Endothelial cell of hepatic sinusoid (primary cell): Measurements from ENCODE around the gene MAGI1.

Experiments used
- in situ Hi-C: cut with HindIII; loops from 2 replicates; pipeline ENCODE4 v1.10.0; 2017; ENCODE audit warnings: low sequenced_read_pairs

Gene MAGI1

GRCh38 chr3:65701516-65701915 lies 337.2 kb downstream of the MAGI1 start:
- in situ Hi-C loops, result no loop called here

DNA sequence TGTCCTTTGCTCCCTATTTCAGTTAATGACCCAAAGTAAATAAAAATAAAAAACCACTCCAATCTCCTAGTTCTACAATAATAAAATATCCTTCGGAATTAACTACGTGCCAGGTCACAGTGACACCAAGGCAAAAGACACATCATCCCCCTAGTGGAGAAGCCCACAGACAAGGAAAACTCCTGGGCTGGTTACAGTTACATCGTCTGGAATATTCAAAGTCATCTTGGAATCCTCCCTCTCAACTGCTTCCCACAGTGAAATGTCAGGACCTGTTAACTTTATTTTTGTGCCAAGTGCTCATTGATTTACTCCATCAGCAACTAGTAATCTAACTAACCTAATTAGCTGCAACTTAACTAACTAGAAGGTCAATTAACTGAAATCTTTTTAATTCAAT lies 349.3 kb downstream of the MAGI1 start:
- in situ Hi-C loops, result no loop called here

GRCh38 chr3:65687741-65688140 lies 351.0 kb downstream of the MAGI1 start:
- in situ Hi-C loops, result no loop called here

- in situ Hi-C loops, result no loop called here
These were observed 353.0 kb downstream of the MAGI1 start for GRCh38 chr3:65685621-65686235.

DNA sequence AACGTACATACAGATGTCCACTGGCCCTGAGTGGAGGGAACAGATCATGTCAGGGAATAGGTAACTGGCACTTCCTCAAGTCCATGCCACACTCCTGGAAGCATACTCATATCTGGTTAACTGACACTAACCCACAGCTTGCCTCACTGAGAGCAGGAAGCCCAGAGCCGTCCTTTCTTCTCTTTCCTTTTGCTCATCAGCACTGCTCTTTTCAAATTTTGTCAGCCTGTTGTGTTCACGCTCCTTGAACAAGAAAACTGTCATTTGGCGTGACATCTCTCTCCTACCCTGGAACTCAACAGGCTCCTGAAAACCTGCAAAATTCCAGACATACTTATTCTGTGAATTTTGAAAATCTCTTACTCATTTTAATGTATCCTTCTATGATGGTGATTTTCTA lies 360.2 kb downstream of the MAGI1 start:
- in situ Hi-C loops, result no loop called here

GRCh38 chr3:65677486-65678010 lies 361.2 kb downstream of the MAGI1 start:
- in situ Hi-C loops, result no loop called here

GRCh38 chr3:65676580-65676979 lies 362.1 kb downstream of the MAGI1 start:
- in situ Hi-C loops, result no loop called here

DNA sequence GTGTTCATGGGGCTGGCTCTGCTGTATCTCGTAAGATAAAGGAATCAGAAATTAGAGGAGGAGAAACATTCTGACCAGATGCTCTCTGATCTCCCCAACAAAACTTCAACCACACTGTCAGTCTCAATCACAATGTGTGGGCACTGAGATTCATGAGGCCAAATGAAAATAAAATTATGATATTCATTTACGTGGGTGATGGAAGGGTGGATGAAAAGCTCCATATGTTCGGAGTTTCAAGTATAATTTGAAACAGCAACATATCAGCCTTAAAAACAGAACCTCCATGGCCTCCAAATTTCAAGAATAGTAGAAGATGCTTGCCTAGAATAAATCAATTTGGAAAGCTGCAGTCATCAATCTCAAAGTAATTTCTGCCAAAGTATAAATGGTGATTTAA lies 363.7 kb downstream of the MAGI1 start:
- in situ Hi-C loops, result no loop called here

- in situ Hi-C loops, result no loop called here
These were observed 364.5 kb downstream of the MAGI1 start for GRCh38 chr3:65674226-65674625.

DNA sequence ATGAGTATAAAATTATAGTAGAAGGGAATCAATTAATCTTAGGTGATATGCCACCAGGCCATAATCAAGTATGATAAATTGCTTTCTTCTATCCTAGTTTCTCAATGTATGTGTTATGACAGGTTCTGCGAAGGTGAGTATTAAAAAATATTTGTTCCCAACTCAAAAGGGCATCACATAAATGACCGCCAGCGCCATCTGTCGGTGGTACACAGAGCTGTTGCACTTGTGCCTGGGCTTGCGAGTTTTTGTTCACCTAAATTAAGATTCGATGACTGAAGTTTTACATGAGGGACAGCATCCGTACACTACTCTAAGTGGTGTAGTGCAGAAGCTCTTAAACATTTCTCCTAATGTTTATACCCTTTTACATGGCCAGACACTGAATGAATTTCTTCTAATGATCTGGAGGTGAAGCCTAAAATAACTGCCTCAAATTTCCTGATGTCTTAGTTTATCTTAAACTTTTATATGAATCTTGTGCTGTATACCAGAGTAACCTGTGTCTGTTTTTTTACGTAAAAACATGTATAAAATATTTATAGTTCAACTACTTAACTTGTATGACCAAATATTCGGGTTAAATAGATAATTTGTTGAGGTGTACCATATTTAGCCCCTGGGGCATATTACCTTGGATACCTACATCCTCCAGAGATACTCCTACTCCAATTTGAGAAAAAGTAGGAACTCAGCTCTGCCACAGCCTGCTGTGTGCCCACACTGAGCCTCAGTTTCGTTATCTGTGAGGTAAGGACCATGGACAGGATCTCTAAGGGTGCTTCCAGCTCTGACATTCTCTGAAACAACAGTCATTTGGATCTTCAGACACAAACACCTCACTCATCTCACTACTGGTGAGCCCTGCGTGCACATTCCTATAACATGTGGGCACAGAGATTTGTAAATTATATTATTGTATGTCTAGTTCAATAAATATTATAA lies 365.6 kb downstream of the MAGI1 start:
- in situ Hi-C loops, result no loop called here

DNA sequence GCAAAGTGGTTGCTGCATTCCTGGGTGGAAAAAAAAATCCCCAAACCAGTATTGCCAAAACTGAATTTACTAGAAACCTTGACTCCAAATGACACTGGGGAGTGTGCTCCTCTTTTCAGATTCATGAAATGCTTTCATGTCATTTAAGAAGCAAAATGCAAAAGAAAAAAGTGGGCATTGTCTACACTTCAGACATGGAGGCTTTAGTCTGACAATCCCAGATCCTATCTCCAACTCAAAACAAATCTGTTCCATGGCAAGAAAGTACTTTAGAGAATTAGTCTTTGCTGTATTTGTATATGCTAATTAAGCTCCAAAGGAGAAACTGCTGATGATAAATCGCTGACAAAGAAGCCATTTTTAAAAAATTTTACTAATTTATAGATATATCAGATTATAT lies 366.7 kb downstream of the MAGI1 start:
- in situ Hi-C loops, result no loop called here

DNA sequence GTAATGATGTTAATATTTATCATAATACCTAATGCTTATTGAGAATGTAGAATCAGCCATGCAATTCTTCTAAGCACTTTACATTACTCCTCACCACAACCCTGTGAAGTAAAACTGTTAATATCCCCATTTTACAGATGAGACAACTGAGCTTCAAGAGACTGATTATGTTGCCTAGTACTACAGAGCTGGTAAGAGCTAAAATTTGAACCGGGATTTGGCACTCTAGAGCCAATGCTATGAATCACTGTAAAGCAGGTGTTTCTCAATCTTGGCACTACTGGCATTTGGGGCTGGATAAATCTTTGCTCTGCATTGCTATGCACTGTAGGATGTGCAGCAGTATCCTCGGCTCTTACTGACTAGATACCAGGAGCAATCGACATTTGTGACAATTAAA lies 367.7 kb downstream of the MAGI1 start:
- in situ Hi-C loops, result no loop called here

DNA sequence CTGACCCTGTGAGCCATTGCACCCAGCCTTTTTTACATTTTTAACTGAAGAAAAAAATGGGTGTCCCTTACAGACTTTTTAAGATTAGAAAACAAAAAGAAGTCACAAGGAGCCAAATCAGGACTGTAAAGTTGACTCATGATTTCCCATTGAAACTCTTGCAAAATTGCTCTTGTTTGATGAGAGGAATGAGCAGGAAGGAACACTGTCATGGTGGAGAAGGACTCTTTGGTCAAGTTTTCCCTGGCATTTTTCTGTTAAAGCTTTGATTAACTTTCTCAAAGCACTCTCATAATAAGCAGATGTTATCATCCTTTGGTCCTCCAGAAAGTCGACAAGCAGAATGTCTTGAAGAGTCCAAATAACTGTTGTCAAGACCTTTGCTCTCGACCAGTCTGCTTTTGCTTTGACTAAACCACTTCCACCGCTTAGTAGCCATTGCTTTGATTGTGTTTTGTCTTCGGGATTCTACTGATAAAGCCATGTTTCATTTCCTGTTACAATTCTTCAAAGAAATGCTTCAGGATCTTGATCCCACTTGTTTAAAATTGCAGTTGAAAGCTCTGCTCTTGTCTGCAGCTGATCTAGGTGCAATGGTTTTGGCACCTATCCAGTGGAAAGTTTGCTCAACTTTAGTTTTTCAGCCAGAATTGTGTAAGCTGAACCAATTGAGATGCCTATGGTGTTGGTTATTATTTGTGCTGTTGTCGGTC lies 369.4 kb downstream of the MAGI1 start:
- in situ Hi-C loops, result no loop called here

- in situ Hi-C loops, result no loop called here
These were observed 370.8 kb downstream of the MAGI1 start for GRCh38 chr3:65667963-65668362.

DNA sequence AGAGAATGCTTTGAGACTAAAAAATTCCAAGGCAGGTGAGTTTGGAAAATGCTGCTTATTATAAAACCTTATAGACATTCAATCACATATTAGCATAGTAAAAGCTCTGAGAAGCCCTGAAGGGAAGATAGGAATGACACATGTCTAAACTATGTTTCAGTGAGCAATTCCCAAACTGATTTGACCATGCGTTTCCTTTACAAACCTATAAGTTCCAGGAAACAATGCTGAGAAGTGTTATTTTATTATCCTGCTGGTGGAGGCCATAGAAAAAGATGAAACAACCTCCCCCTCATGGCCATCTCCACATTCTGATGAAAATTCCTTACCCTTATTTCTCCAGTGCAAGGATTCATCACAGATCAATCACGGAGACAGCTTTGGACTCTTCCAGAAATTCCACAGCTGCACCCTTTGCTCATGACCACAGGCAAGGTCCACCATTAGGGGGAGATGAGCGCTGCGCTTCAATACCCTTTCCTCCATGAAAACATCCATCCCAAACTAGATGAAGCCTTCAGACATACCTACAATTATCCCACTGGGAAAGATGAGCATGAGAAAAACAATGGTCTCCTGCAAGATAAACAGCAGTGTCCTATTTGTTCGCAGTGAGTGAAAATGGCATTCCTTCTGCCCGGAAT lies 372.1 kb downstream of the MAGI1 start:
- in situ Hi-C loops, result no loop called here

DNA sequence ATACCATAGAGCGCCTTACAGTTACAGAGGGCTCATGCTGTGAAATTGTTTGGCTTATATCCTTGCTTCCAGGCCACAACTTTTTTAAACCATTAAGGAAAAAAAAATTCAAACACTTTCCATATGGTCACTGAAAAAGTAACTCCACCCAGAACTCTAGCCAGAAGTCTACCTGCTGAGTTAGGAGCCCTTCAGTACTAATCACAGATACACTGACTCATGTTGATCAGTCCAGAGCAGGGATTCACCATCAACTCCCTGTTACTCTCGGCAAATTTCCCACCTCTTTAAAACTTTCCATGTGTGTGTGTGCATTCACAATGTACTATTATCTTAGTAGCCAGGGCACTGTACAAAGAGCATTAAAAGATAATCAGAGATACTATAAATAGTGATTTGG lies 372.8 kb downstream of the MAGI1 start:
- in situ Hi-C loops, result no loop called here

- in situ Hi-C loops, result no loop called here
These were observed 373.8 kb downstream of the MAGI1 start for GRCh38 chr3:65664931-65665330.

- in situ Hi-C loops, result no loop called here
These were observed 374.3 kb downstream of the MAGI1 start for GRCh38 chr3:65664446-65664845.

DNA sequence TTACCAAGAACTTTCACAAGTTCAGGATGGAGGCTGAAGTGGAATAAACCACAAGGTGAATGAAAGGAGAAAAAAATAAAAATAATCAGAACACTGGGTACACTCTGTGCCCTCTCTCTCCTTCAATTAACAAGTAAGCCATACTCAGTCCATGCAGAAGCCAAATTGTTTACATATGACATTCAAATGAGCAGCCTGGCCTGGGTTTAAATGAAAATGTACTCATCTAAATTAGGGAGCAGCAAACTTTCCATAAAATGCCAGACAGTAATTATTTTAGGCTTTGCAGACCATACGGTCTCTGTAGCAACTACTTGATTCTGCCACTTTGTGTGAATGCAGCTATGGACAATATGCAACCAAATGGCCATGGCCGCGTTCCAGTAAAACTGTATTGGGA lies 376.6 kb downstream of the MAGI1 start:
- in situ Hi-C loops, result no loop called here

GRCh38 chr3:65660000-65660598 lies 378.6 kb downstream of the MAGI1 start:
- in situ Hi-C loops, result no loop called here

- in situ Hi-C loops, result no loop called here
These were observed 379.3 kb downstream of the MAGI1 start for GRCh38 chr3:65659396-65659795.
